A549 (cell line): ENCODE data around the gene NFKBIZ. TPM values are rescaled to one million over a fixed set of nuclear protein-coding genes. Genes with fewer than 3 reads are reported as not detected.

Source experiments
- ATAC-seq, 2 experiments: fragments of 200-7000 bp in 1 of 2; fragments of >200 bp in 1 of 2; cut with Nextera tagmentation in 1 of 2; cut with Tn5 transposase in 1 of 2; 3 replicates each; pipeline versions ENCODE4 v1.8.0 to v1.9.1; 2018 to 2020; ENCODE audit warnings: mild to moderate bottlenecking in 1 of 2, moderate library complexity in 1 of 2
- CTCF ChIA-PET: fragments of 300-600 bp; sonication (Branson Sonifier 250); formaldehyde crosslinking; extraction: SDS; loops from one replicate; lab custom pipeline; 2021; ENCODE audit warnings: antibody characterized with exemption, inconsistent platforms; lab: Yijun Ruan, JAX
- POLR2A ChIA-PET: fragments of 350-600 bp; formaldehyde crosslinking; extraction: SDS; loops from one replicate; lab custom pipeline; 2021; ENCODE audit warnings: antibody characterized with exemption, inconsistent platforms; lab: Yijun Ruan, JAX
- DNase-seq, 2 experiments: peaks; one replicate each; pipeline versions ENCODE4 v3.0.0 to v3.0.0-alpha.2; 2011 to 2016; ENCODE audit warnings: low read depth in 1 of 2, low spot score in 1 of 2
- FAIRE-seq: peaks from 2 replicates; lab custom pipeline; 2011; peaks lifted over from hg19 to GRCh38; lab: Jason Lieb, UNC
- H3K27ac ChIP-seq, 2 experiments: fragments of >200 bp; sonication (Bioruptor Twin); formaldehyde crosslinking; 3 replicates each; pipeline ENCODE4 v1.5.1; 2016 to 2017
- H3K4me1 ChIP-seq: fragments of >200 bp; sonication (Bioruptor Twin); formaldehyde crosslinking; 3 replicates; pipeline ENCODE4 v1.6.1; 2016
- H3K4me2 ChIP-seq: fragments of >200 bp; sonication (Bioruptor Twin); formaldehyde crosslinking; 3 replicates; pipeline ENCODE4 v1.6.1; 2016
- H3K4me3 ChIP-seq: fragments of >200 bp; sonication (Bioruptor Twin); formaldehyde crosslinking; 3 replicates; pipeline ENCODE4 v1.5.1; 2016
- H3K9me3 ChIP-seq: fragments of >200 bp; sonication (Bioruptor Twin); formaldehyde crosslinking; 3 replicates; pipeline ENCODE4 v1.6.1; 2016
- BHLHE40 ChIP-seq: IDR thresholded peaks from 2 replicates; pipeline ENCODE4 v1.6.1; 2012; ENCODE audit warnings: low read depth, low read length, inconsistent platforms
- CHD4 ChIP-seq: fragments of 200-600 bp; sonication (generic); IDR thresholded peaks from 2 replicates; pipeline ENCODE4 v1.6.1; 2016; ENCODE audit warnings: antibody characterized with exemption, mild to moderate bottlenecking, borderline replicate concordance
- EHF ChIP-seq: fragments of 250-450 bp; sonication (Bioruptor Pico); IDR thresholded peaks from 2 replicates; pipeline ENCODE4 v1.5.0; 2020; ENCODE audit warnings: mild to moderate bottlenecking
- ELK1 ChIP-seq: fragments of 150-350 bp; IDR thresholded peaks from 2 replicates; pipeline ENCODE4 v1.6.1; 2014; ENCODE audit warnings: low read depth, mild to moderate bottlenecking, low read length
- EP300 ChIP-seq, 2 experiments: fragments of >200 bp; sonication (Bioruptor Twin); formaldehyde crosslinking; IDR thresholded peaks; 2 replicates in 1 of 2; 3 replicates in 1 of 2; pipeline ENCODE4 v1.6.1; 2016 to 2017
- HES2 ChIP-seq: fragments of >200 bp; sonication (Bioruptor Twin); formaldehyde crosslinking; IDR thresholded peaks from 2 replicates; pipeline ENCODE4 v1.6.1; 2016
- JUN ChIP-seq, 2 experiments: fragments of >200 bp; sonication (Bioruptor Twin); formaldehyde crosslinking; IDR thresholded peaks; 2 replicates in 1 of 2; 3 replicates in 1 of 2; pipeline ENCODE4 v1.6.1; 2016 to 2017
- KDM5A ChIP-seq: fragments of 200-600 bp; sonication (generic); IDR thresholded peaks from 2 replicates; pipeline ENCODE4 v1.6.1; 2016; ENCODE audit warnings: antibody characterized with exemption, mild to moderate bottlenecking
- MAFK ChIP-seq: fragments of 450-650 bp; IDR thresholded peaks from 2 replicates; pipeline ENCODE4 v1.6.1; 2014; ENCODE audit not compliant: partially characterized antibody
- NPAS2 ChIP-seq: fragments of 250-450 bp; sonication (Bioruptor Pico); IDR thresholded peaks from 2 replicates; pipeline ENCODE4 v1.8.0; 2022; ENCODE audit warnings: mild to moderate bottlenecking, moderate library complexity, borderline replicate concordance
- PHF8 ChIP-seq: fragments of 200-600 bp; sonication (generic); IDR thresholded peaks from 2 replicates; pipeline ENCODE4 v1.6.1; 2016; ENCODE audit warnings: low read depth, mild to moderate bottlenecking, antibody characterized with exemption, moderate library complexity, borderline replicate concordance
- RAD21 ChIP-seq, 2 experiments: fragments of >200 bp in 1 of 2; sonication (Bioruptor Twin) in 1 of 2; formaldehyde crosslinking in 1 of 2; IDR thresholded peaks in 1 of 2; conservative IDR thresholded peaks in 1 of 2; 2 replicates in 1 of 2; 3 replicates in 1 of 2; pipeline ENCODE4 v1.6.1; 2012 to 2018; ENCODE audit warnings: inconsistent platforms in 1 of 2
- RARB ChIP-seq: fragments of 250-450 bp; sonication (Bioruptor Pico); IDR thresholded peaks from 2 replicates; pipeline ENCODE4 v1.8.0; 2021; ENCODE audit warnings: mild to moderate bottlenecking, moderate library complexity
- REST ChIP-seq: fragments of 200-600 bp; sonication (generic); IDR thresholded peaks from 2 replicates; pipeline ENCODE4 v1.6.1; 2016; ENCODE audit warnings: antibody characterized with exemption, mild to moderate bottlenecking, moderate library complexity
- TFCP2L1 ChIP-seq: fragments of 250-450 bp; sonication (Bioruptor Pico); IDR thresholded peaks from 2 replicates; pipeline ENCODE4 v1.5.0; 2021; ENCODE audit warnings: mild to moderate bottlenecking
- ZC3H11A ChIP-seq: fragments of 450-650 bp; IDR thresholded peaks from 2 replicates; pipeline ENCODE4 v1.6.1; 2014; ENCODE audit warnings: antibody characterized with exemption, mild to moderate bottlenecking
- ZSCAN20 ChIP-seq: fragments of 250-450 bp; sonication (Bioruptor Pico); IDR thresholded peaks from 2 replicates; pipeline ENCODE4 v1.8.0; 2022; ENCODE audit warnings: mild to moderate bottlenecking, moderate library complexity
- WGBS: methylation state at CpG from one replicate; pipeline ENCODE4 v1.1.6; 2017; ENCODE audit errors: missing lambda C conversion rate; 5-methylcytosine and 5-hydroxymethylcytosine counted together
- polyA plus RNA-seq, 4 experiments: library from polyadenylated mRNA; depleted of rRNA in 3 of 4; stranded (reverse); fragments of >200 nt; fragmentation: RNase III in 1 of 4; extraction: RNeasy Plus Mini Kit Qiagen cat#74134 plus additional on column Dnase treatment in 1 of 4; gene quantifications; 2 replicates in 3 of 4; 3 replicates in 1 of 4; pipeline ENCODE4 v1.2.3, GENCODE V29; 2011 to 2017
- TF ChIP-seq, protein P1 (sequence below): fragments of >200 bp; sonication (Bioruptor Twin); formaldehyde crosslinking; IDR thresholded peaks from 3 replicates; pipeline ENCODE4 v1.5.1; 2016
- TF ChIP-seq, protein P2 (sequence below): fragments of 250-450 bp; sonication (Bioruptor Pico); IDR thresholded peaks from 2 replicates; pipeline ENCODE4 v1.5.0; 2020; ENCODE audit warnings: low read depth, mild to moderate bottlenecking, moderate library complexity
- TF ChIP-seq, protein P3 (sequence below): fragments of >200 bp; sonication (Bioruptor Twin); formaldehyde crosslinking; IDR thresholded peaks from 3 replicates; pipeline ENCODE4 v1.6.1; 2016
- TF ChIP-seq, protein P4 (sequence below): fragments of 450-650 bp; IDR thresholded peaks from 2 replicates; pipeline ENCODE4 v1.6.1; 2014; ENCODE audit warnings: antibody characterized with exemption
- TF ChIP-seq, protein P5 (sequence below): fragments of 250-450 bp; sonication (Bioruptor Pico); IDR thresholded peaks from 2 replicates; pipeline ENCODE4 v1.5.0; 2021; ENCODE audit warnings: mild to moderate bottlenecking, moderate library complexity, borderline replicate concordance

NFKBIZ gene
- polyA plus RNA-seq, 2 of the 4 experiments (the other 2 are of a cell fraction), result 19.8 to 36.1 TPM

GRCh38 chr3:101886626-101887025, 37.3 kb downstream of the NFKBIZ start (continued):
- TF ChIP-seq, protein P1, sequence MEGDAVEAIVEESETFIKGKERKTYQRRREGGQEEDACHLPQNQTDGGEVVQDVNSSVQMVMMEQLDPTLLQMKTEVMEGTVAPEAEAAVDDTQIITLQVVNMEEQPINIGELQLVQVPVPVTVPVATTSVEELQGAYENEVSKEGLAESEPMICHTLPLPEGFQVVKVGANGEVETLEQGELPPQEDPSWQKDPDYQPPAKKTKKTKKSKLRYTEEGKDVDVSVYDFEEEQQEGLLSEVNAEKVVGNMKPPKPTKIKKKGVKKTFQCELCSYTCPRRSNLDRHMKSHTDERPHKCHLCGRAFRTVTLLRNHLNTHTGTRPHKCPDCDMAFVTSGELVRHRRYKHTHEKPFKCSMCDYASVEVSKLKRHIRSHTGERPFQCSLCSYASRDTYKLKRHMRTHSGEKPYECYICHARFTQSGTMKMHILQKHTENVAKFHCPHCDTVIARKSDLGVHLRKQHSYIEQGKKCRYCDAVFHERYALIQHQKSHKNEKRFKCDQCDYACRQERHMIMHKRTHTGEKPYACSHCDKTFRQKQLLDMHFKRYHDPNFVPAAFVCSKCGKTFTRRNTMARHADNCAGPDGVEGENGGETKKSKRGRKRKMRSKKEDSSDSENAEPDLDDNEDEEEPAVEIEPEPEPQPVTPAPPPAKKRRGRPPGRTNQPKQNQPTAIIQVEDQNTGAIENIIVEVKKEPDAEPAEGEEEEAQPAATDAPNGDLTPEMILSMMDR, result no peak
- no peak for TF ChIP-seq ZSCAN20
- TF ChIP-seq RAD21 (conservative IDR thresholded peaks at IDR 0.05 in 1 of 2, IDR thresholded peaks at IDR 0.05 in 1 of 2), result no peak
- TF ChIP-seq KDM5A, result no peak
- TF ChIP-seq NPAS2 (CRISPR knock-in tag), result no peak

GRCh38 chr3:101888653-101889052, 39.3 kb downstream of the NFKBIZ start:
- Histone ChIP-seq H3K4me2 (no peak overlapping the region), H3K4me3 (no peak overlapping the region), H3K27ac (no peak overlapping the region; a peak in 1 of 6 replicates), H3K4me1 (no peaks in the 10 kb centered on the region)
- POLR2A ChIA-PET, result no interaction called here
- no peak for FAIRE-seq
- no peak for ATAC-seq
- TF ChIP-seq, protein P2, sequence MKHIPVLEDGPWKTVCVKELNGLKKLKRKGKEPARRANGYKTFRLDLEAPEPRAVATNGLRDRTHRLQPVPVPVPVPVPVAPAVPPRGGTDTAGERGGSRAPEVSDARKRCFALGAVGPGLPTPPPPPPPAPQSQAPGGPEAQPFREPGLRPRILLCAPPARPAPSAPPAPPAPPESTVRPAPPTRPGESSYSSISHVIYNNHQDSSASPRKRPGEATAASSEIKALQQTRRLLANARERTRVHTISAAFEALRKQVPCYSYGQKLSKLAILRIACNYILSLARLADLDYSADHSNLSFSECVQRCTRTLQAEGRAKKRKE (CRISPR knock-in tag), result no peak
- TF ChIP-seq RARB (CRISPR knock-in tag), result no peak
- TF ChIP-seq ZC3H11A, result no peak
- TF ChIP-seq BHLHE40, result no peak
- TF ChIP-seq PHF8, result no peak
- TF ChIP-seq CHD4, result no peak
- no peak for TF ChIP-seq TFCP2L1 (CRISPR knock-in tag)
- TF ChIP-seq, protein P3, sequence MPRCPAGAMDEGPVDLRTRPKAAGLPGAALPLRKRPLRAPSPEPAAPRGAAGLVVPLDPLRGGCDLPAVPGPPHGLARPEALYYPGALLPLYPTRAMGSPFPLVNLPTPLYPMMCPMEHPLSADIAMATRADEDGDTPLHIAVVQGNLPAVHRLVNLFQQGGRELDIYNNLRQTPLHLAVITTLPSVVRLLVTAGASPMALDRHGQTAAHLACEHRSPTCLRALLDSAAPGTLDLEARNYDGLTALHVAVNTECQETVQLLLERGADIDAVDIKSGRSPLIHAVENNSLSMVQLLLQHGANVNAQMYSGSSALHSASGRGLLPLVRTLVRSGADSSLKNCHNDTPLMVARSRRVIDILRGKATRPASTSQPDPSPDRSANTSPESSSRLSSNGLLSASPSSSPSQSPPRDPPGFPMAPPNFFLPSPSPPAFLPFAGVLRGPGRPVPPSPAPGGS, result no peak
- TF ChIP-seq EHF (CRISPR knock-in tag), result no peak
- TF ChIP-seq JUN (IDR thresholded peaks at IDR 0.05), result no peak
- TF ChIP-seq, protein P4, sequence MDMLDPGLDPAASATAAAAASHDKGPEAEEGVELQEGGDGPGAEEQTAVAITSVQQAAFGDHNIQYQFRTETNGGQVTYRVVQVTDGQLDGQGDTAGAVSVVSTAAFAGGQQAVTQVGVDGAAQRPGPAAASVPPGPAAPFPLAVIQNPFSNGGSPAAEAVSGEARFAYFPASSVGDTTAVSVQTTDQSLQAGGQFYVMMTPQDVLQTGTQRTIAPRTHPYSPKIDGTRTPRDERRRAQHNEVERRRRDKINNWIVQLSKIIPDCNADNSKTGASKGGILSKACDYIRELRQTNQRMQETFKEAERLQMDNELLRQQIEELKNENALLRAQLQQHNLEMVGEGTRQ, result no peak
- TF ChIP-seq, protein P5, sequence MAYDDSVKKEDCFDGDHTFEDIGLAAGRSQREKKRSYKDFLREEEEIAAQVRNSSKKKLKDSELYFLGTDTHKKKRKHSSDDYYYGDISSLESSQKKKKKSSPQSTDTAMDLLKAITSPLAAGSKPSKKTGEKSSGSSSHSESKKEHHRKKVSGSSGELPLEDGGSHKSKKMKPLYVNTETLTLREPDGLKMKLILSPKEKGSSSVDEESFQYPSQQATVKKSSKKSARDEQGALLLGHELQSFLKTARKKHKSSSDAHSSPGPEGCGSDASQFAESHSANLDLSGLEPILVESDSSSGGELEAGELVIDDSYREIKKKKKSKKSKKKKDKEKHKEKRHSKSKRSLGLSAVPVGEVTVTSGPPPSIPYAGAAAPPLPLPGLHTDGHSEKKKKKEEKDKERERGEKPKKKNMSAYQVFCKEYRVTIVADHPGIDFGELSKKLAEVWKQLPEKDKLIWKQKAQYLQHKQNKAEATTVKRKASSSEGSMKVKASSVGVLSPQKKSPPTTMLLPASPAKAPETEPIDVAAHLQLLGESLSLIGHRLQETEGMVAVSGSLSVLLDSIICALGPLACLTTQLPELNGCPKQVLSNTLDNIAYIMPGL, result no peak
- TF ChIP-seq, all 56 proteins: peak for 0
- no peaks in the 10 kb centered on the region for H3K9me3 ChIP-seq
- WGBS, result 64% methylated on average over 3 of the region's 3 CpGs
- DNase-seq, result no peak
- CTCF ChIA-PET, result no interaction called here

GRCh38 chr3:101890716-101891115, 41.4 kb downstream of the NFKBIZ start:
- Histone ChIP-seq H3K9me3 (no peaks in the 10 kb centered on the region), H3K4me2 (no peak overlapping the region), H3K27ac (no peak overlapping the region), H3K4me3 (no peak overlapping the region), H3K4me1 (no peaks in the 10 kb centered on the region)
- no peak for ATAC-seq
- CTCF ChIA-PET, result interaction anchor here (1.3 kb wide), 1 partner anchor 335 kb away, joined by 4 read pairs; no protein-coding TSS in a partner anchor
- DNase-seq, result no peak
- POLR2A ChIA-PET, result no interaction called here
- no peak for FAIRE-seq
- TF ChIP-seq HES2 (no peak), RARB (CRISPR knock-in tag) (no peak), MAFK (no peak), EP300 (IDR thresholded peaks at IDR 0.05) (no peak), ELK1 (no peak), ZSCAN20 (no peak), REST (no peak)
- TF ChIP-seq, protein P2 (CRISPR knock-in tag), result no peak
